Activated CD4-positive, alpha-beta T cell treated with anti-CD3 and anti-CD28 coated beads for 24 hours (primary cell): ENCODE results near the gene BNIPL.

Source experiments
- DNase-seq, 2 donors: peaks; one replicate each; pipeline ENCODE4 v3.0.0-alpha.2; 2020; ENCODE audit warnings: low read depth in 2 of 2

Gene BNIPL

GRCh38 chr1:151036356-151036755 is at the start of gene BNIPL:
Gene BNIPL, plus strand, starts transcription at chr1:151036586. Its CDS starts 140 bp downstream, at chr1:151036726.
- DNase-seq, result no peak

- no peak for DNase-seq
Observed at GRCh38 chr1:150987924-150988323, 48.5 kb upstream of the BNIPL start.

- DNase-seq, result no peak
Observed at GRCh38 chr1:150992626-150993025, 43.8 kb upstream of the BNIPL start.

- no peak for DNase-seq
Observed at GRCh38 chr1:150994248-150994647, 42.1 kb upstream of the BNIPL start.

- DNase-seq, result no peak
Observed at GRCh38 chr1:150995460-150995859, 40.9 kb upstream of the BNIPL start.

- no peak for DNase-seq
Observed at GRCh38 chr1:150995896-150996295, 40.5 kb upstream of the BNIPL start.

GRCh38 chr1:150997126-150997872 is 39.1 kb upstream of the BNIPL start:
- no peak for DNase-seq

GRCh38 chr1:150997949-150998348 is 38.4 kb upstream of the BNIPL start:
- DNase-seq, result no peak

GRCh38 chr1:150999051-150999674 is 37.2 kb upstream of the BNIPL start:
- no peak for DNase-seq

- no peak for DNase-seq
Observed at GRCh38 chr1:150999926-151000325, 36.5 kb upstream of the BNIPL start.

- no peak for DNase-seq
Observed at GRCh38 chr1:151000408-151000807, 36.0 kb upstream of the BNIPL start.

- no peak for DNase-seq
Observed at GRCh38 chr1:151001602-151002001, 34.8 kb upstream of the BNIPL start.

GRCh38 chr1:151002051-151002450 is 34.3 kb upstream of the BNIPL start:
- DNase-seq, result no peak

- no peak for DNase-seq
Observed at GRCh38 chr1:151002611-151003010, 33.8 kb upstream of the BNIPL start.

GRCh38 chr1:151003180-151003579 is 33.2 kb upstream of the BNIPL start:
- DNase-seq, result no peak

GRCh38 chr1:151005729-151006319 is 30.6 kb upstream of the BNIPL start:
- no peak for DNase-seq

- no peak for DNase-seq
Observed at GRCh38 chr1:151006327-151007052, 29.9 kb upstream of the BNIPL start, which contains the start of gene MINDY1. Gene MINDY1, minus strand, starts transcription at chr1:151006902. Its CDS starts 4,285 bp downstream, at chr1:151002617.

GRCh38 chr1:151007853-151008243 is 28.5 kb upstream of the BNIPL start:
- DNase-seq, result no peak

- peak; percentile 94 to 97 for DNase-seq
Observed at GRCh38 chr1:151008244-151009205, 27.9 kb upstream of the BNIPL start, which contains the start of gene PRUNE1. Gene PRUNE1, plus strand, starts transcription at chr1:151008449. Its CDS starts 184 bp downstream, at chr1:151008633.

GRCh38 chr1:151009206-151009587 is 27.2 kb upstream of the BNIPL start:
- DNase-seq, result no peak
